Kidney tubule cell (primary cell): ENCODE results near the gene SHB.
"Not testable (repeated sequence)": the region's sequence is repeated elsewhere in the genome, so short reads cannot be mapped to it uniquely, and the experiment has no call there.

Experiments used
- DNase-seq: peaks from one replicate; pipeline ENCODE4 v3.0.0-alpha.2; 2018; ENCODE audit warnings: low spot score

SHB gene

DNA sequence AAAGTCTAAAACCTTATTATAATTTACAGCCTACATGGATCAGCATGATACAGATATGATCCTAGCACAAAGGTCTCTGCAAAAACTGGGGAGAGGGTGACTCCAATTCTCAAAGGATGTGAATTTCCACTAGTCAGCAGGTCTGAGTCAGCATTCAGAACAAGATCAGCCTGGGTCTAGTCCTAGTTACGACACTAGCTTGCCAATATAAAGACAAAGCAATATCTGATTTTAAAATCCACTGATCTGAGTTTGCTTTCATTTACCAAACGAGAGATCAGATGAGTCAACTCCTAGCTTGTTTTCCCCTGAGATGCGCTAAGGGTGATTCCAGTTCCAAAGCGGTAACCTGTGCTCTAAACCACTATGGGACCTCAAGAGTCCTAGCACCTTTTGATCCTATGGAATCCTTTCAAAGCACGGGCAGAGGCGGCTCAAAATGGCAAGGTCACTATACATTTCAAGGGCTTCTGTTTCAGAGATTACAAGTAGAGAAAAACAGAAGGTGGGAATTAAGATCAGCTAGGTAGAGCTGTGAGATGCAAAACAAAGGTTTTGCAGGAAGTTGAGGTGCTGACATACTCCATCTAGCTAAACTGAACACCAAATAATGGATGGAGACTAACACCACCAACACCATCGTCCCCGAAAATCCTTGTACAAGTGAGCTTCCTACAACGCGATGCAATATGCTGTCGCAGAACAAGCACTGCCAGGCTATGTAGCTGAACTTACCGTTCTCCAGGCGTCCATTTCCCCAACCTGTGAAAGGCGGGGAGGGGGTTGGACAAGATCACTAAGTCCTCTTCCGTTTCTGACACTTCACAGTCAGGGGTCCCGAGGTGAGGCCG, 166.0 kb downstream of the SHB start:
- DNase-seq = peak; percentile 48

DNA sequence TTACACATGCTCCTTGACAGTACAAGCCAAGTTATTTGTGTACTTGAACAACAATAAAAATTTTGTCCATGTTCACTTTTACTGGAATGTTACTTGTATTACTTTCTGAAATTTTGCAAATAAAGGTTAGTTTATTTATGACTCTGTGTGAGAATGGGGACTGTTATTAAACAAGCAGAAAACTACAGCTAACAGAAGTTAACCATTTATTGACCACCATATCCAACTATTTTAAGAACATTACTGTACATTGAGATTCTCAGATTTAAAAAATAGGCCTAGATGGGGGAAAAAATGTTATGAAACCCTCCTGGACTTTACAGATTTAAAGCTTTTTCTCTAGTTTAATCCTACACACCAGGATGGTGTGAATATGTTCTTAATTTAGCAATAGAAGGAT, 166.9 kb downstream of the SHB start:
- DNase-seq = no peak

GRCh38 chr9:37899041-37899440, 170.0 kb downstream of the SHB start:
- no peak for DNase-seq

DNA sequence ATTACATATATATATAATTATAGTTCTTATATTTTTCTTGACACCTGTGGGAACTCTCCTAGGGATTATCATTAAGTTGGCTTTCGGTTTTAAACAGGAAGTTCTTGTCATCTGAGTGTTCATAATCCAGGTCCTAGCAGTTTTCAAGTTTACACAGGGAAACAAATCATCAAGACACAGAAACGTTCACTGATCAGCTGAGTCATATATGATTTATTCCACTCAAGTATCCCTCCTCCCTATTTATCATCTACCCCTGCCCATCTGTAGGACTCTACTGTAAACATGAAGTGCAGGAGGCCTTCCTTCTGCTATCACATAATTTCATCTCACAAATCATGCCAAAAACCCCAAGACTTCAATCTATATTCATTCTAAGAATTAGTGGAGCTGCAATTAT, 171.4 kb downstream of the SHB start:
- peak; percentile 37 for DNase-seq

GRCh38 chr9:37892063-37892462, 177.0 kb downstream of the SHB start:
- DNase-seq = no peak

DNA sequence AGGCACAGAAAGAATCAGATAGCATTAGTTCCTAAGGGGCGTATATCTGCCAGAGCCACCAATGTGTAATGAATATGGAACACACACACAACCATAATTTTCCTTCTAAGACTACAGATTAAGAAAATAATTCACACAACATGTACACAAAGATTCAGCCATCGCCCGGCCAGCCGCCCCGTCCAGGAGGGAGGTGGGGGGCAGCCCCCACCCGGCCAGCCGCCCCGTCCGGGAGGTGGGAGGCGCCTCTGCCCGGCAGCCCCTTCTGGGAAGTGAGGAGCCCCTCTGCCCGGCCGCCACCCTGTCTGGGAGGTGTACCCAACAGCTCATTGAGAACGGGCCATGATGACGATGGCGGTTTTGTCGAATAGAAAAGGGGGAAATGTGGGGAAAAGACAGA, 178.0 kb downstream of the SHB start:
- not testable (repeated sequence) for DNase-seq

GRCh38 chr9:37889536-37889935, 179.5 kb downstream of the SHB start:
- no peak for DNase-seq

GRCh38 chr9:37887977-37888583, 180.9 kb downstream of the SHB start:
- DNase-seq = not testable (repeated sequence)

DNA sequence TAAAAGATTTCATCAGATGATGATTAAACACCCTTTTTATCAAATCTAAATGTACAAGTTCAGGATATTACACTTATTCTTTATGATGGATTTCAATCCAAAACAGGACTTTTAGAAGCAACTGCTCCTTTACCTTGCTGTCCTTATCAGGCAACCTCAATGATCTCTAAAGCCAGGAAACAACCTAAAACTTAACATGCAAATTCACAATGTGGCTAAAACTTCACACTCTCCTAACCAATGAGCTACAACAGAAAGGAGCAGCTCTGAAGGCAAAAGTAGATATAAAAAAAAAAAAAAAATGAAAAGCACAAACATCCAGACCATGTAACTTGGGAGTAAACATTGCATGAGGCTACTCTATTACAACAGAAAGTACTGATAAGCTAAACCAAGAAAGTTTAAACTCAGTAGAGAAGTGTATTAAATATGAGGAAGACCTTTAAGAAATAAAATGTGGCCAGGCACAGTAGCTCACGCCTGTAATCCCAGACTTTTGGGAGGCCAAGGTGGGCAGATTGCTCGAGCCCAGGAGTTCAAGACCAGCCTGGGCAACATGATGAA, 188.0 kb downstream of the SHB start:
- no peak for DNase-seq

DNA sequence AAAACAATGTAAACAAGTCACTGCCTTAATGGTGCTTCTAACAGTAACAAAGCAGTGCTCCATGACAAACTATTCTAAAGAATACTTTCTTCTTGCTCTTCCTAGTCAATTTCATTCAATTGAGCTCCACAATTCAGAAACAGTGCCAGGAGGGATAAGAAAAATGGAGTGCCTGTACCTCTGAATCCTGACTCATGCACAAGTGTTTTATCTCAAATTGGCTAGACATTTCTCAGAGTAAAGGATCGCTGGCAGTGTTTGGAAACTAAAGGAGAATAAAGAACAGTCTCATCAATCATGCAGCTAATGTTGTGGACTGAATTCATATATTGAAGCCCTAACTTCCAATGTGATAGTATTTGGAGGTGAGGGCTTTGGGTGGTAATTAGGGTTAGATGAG, 192.7 kb downstream of the SHB start:
- no peak for DNase-seq

GRCh38 chr9:37873955-37874354, 195.1 kb downstream of the SHB start:
- no peak for DNase-seq

GRCh38 chr9:37870799-37871176, 198.2 kb downstream of the SHB start:
- DNase-seq = no peak

- DNase-seq = no peak
Observed at GRCh38 chr9:37870081-37870798, 198.8 kb downstream of the SHB start.
